OCI-LY3 (cell line): Measurements from ENCODE around the gene QSOX2.

Experiments used
- EZH2phosphoT487 ChIP-seq: fragments of 200-600 bp; shearing (Covaris generic); IDR thresholded peaks from 2 replicates; pipeline ENCODE4 v1.6.1; 2018; ENCODE audit warnings: antibody characterized with exemption, mixed run types, low read depth
- TF ChIP-seq, protein P1 (sequence below): fragments of 200-600, 300-600 bp; sonication (generic); IDR thresholded peaks from 2 replicates; pipeline ENCODE4 v1.5.1; 2014; ENCODE audit warnings: antibody characterized with exemption, low read length, low read depth

DNA sequence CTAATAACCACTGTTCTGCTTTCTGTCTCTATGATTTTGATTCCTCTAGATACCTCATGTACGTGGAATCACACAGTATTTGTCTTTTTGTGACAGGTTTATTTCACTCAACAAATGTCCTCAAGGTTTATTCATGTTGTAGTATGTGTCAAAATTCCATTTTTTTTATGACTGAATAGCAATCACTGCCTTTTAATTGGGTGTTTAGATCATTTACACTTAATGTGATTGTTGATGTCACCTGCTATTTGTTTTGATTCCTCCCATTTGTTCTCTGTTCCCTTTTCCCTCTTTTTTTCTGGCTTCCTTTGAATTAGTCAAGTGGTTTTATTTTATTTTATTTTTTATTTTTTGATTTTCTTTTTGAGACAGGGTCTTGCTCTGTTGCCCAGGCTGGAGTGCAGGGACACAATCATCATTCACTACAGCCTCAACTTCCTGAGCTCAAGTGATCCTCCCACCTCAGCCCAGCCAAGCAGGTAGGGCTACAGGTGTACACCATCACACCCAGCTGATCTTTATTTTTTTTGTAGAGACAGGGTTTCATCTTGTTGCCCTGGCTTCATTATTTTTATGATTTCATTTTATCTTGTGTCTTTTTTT is 82.3 kb downstream of the QSOX2 start:
- TF ChIP-seq, protein P1, sequence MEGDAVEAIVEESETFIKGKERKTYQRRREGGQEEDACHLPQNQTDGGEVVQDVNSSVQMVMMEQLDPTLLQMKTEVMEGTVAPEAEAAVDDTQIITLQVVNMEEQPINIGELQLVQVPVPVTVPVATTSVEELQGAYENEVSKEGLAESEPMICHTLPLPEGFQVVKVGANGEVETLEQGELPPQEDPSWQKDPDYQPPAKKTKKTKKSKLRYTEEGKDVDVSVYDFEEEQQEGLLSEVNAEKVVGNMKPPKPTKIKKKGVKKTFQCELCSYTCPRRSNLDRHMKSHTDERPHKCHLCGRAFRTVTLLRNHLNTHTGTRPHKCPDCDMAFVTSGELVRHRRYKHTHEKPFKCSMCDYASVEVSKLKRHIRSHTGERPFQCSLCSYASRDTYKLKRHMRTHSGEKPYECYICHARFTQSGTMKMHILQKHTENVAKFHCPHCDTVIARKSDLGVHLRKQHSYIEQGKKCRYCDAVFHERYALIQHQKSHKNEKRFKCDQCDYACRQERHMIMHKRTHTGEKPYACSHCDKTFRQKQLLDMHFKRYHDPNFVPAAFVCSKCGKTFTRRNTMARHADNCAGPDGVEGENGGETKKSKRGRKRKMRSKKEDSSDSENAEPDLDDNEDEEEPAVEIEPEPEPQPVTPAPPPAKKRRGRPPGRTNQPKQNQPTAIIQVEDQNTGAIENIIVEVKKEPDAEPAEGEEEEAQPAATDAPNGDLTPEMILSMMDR, result no peak
- TF ChIP-seq EZH2phosphoT487, result no peak
